IPS-11a (cell line): ENCODE measurements around the gene ZBTB38.

Source experiments
- H3K4me3 ChIP-seq: one replicate; pipeline ENCODE4 v1.5.1; 2013; ENCODE audit warnings: low read depth, low read length, control low read depth

Gene ZBTB38

DNA sequence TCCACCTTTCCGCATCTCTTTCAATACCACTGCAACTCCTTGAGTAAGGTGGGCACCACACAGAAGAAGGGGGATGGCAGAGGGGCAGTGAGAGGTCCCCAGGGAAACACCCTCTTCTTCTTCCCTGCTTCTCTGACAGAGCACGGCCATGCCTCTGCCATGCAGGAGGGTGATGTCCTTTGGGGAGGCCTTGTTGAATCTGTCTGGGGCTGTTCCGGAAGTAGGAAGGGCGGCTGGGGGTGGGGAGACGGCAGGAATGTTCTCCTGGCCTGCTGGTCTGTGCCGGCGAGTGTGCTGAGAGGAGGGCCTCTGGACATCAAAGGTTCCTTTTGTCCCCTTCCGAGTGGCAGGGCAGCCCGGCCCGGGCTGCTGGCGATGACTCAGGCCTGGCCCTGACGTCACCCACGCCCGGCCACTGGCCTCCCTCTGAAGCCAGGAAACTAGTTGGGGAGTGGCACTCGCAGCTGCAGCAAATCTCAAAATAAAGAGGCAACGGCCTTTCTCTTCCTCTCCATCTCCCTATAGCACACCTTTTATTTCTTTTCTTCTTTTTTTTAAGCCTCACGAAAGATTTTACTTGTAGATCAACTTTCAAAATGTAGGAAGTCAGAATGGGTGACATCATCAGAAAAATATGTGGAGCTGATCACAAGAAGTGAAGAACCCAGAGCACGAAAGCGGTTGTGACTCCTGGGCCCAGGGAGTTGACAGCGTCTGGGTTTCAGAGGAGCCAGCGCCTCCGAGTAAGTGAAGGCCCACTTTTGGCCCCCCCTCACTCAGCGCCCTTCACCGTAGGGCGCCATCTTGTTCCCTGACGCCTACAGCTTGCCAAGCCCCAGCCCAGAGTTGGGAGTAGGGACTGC lies at the start of gene ZBTB38:
ZBTB38 (plus strand) TSS at position 443 of the 863 bp plus-strand sequence. CDS start 73,885 bp downstream, outside the sequence.
- H3K4me3 ChIP-seq, result no peak within 1 kb of the TSS

GRCh38 chr3:141320399-141321108 lies 47.8 kb upstream of the ZBTB38 start:
- no peak overlapping the region for H3K4me3 ChIP-seq

DNA sequence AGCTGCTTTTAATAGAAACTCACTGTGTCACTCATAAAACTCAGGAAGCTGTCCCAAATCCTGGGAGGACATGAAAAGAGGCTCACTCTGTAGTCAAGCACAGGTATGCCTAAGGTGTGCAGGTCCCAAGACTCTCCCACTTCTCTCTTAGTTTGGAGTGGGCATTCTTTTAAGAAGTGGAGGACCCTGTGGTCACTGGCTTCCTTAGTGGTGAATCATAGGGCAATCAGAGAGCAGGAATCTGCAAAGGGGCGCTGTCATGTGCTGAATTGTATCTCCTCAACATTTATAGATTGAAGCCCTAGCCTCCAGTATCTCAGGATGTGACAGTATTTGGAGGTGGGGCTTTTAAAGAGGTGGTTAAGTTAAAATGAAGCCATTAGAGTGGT lies 47.2 kb upstream of the ZBTB38 start:
- no peak overlapping the region for H3K4me3 ChIP-seq

GRCh38 chr3:141323936-141324704 lies 44.2 kb upstream of the ZBTB38 start:
- no peak overlapping the region for H3K4me3 ChIP-seq

GRCh38 chr3:141326123-141326522 lies 42.2 kb upstream of the ZBTB38 start:
- no peak overlapping the region for H3K4me3 ChIP-seq

- H3K4me3 ChIP-seq, result no peak overlapping the region
Observed at GRCh38 chr3:141326626-141327025, 41.7 kb upstream of the ZBTB38 start.

DNA sequence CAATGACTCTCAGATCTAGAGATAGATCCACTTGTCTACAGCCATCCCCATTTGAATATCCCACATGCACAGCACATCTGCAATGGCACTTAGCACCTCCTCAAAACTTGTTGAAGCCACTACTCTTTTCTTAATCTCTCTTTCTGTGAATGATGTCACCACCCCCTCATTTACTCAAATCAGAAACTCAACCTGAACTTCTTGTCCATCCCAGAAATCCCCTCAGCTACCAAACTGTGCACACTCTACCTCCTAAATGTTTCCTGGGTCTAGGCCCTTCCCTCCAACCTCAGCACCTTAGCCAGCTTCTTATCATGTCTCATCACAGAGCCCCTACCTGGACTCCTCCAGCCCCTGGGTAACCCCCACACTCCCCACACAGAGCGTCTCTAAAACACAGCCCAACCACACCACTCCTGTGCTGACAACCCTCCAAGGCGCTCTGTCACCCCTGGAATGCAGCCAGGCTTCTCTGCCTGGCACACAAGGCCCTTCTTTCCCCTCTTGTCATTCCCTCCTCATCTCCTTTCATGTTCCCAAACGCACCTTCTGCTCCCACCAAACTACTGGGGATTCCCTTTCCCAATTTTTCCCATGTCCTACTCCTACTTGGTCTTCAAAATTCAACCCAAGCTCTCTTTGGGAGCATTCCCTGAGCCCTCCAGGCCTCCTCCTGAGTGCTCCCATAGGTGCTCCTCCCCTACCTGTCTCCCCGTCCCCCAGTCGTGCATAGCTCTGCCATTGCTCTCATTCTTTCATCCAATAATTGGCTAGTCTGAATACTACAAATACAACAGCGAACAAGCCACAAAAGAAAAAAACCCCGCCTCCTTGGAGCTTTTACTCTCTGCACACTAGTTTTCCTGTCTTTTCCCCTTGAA lies 39.8 kb upstream of the ZBTB38 start:
- no peak overlapping the region for H3K4me3 ChIP-seq

DNA sequence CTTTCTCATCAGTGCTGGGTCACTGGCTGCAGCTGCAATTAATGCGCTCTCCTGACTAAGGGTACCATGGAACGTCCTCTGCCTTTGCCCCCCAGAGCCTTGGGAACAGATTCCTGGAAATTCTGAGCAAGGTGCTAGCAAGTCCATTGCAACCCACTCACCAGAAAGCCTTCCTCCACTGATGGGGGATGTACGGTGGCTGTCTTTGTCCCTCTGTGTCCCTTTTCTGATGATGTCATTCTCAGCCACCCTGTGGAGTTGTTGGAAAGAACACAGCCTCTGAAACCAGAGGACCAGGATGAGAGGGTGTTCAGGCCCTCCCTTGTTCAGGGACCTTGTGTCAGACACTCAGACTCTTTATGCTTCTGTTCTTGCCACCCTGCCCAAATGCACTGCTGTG lies 38.1 kb upstream of the ZBTB38 start:
- H3K4me3 ChIP-seq, result no peak overlapping the region

- no peak overlapping the region for H3K4me3 ChIP-seq
Observed at GRCh38 chr3:141330718-141331376, 37.5 kb upstream of the ZBTB38 start.

GRCh38 chr3:141331377-141332318 lies 36.7 kb upstream of the ZBTB38 start:
- no peak overlapping the region for H3K4me3 ChIP-seq

DNA sequence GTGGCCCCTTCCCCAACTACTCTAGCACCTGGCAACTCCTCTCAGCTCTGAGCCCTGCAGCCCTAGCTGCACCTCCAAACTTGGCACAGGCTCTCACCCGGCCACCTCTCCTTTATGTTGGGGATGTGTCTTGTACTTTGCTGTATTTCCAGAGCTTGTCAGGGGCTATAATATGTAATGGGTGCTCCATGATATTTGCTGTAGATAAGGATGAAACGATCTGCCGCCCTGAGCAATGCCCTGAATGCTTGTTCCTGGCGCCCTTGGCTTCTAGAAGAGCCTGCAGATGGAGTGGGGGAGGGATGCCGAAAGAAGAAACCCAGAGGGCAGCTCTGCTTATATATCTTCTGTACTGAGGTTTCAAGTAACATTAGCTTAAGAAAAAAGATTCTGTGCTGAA lies 35.9 kb upstream of the ZBTB38 start:
- no peak overlapping the region for H3K4me3 ChIP-seq

DNA sequence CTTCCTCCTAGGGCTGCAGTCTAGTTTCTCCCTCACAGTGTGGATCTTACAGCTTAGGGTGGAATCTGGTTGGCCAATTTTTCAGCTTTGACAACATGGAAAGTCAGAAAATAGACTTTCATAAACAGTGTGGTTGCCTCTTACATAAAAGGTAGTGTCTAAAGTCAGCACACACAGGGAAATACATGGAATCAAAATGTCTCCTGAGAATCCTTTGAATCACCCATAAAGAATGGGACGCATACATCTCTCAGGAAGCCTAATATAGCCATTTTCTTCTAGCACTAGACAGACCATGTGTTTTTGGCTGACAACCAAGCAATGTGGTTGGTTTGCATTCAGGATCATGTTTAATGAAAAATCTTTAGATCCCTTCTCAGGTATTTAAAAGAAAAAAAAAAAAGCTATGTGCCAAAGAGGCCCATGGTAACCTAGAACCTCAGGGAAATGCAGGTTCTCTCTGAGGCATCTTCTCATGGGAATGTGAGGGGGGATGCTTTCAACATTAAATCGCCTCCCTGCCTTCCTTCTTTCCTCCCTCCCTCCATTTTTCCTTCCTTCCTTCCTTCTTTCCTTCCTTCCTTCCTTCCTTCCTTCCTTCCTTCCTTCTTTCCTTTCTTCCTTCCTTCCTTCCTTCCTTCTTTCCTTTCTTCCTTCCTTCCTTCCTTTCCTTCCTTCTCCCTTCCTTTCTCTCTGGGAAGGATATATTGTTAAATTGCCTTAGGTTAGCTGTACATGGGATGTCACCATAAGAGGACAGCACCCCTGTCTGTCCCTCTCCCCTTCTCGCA lies 34.3 kb upstream of the ZBTB38 start:
- no peak overlapping the region for H3K4me3 ChIP-seq

- H3K4me3 ChIP-seq, result no peak overlapping the region
Observed at GRCh38 chr3:141334627-141335250, 33.6 kb upstream of the ZBTB38 start.

DNA sequence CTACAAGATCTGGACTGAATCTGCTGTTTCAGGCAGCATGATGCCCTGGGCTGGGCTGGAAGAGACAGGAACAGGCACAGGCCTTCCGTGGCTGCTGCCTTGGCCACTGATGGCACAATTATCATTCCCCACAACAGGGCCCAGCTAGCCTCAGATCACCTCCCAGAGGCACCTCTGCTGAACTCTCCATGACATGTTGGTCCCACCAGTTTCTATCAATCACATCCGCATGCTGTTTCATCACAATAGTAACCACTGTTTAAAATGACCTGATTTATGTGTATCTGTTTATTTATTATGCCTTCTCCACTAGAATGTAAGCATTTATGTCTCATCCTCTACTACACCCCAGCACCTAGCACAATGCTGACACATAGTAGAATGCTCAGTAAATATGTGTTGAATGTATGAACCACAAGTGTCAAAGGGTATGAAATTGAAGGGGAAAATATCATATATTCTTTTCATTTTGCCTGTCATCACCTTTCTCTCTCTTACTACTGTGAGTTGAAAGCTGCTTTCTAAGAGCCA lies 32.7 kb upstream of the ZBTB38 start:
- no peak overlapping the region for H3K4me3 ChIP-seq

DNA sequence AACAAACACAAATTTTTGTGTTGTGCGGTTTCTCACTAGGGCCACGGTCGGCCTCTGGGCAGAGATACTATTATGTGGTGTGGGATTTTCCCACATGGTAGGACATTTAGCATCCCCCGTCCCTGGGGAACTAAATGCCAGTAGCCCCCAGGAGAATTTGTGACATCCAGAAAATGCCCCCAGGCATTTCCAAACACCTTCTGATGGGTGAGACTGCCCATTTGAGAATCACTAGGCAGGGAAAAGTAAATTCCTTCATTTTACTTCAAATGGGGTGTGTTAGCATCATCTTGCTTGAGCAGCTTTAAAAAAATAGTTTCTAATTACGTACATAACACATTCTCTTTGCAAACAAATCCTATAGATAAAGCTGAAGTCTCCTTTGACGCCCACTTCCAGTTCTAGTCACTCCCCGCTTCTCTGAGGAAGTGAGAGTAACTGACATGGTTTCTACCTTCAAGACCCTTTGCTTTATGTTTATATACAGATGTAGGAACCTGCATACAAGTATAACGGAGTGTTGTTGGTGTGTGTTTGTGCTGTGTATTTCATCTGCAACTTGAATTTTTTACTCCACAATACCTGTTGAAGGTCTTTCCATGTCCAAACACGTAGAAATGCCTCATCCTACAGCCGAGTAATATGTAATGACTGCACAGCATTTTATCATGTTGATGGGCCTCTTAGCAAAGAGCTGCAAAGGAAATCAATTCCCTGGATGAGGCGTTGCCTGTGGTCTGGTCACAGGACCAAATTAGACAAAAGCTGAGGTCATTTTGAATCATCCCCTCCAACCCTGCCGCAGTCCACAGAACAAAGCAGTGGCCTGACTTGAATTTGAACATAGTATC lies 31.4 kb upstream of the ZBTB38 start:
- H3K4me3 ChIP-seq, result no peak overlapping the region

- no peak overlapping the region for H3K4me3 ChIP-seq
Observed at GRCh38 chr3:141337523-141337854, 30.8 kb upstream of the ZBTB38 start.

- no peak overlapping the region for H3K4me3 ChIP-seq
Observed at GRCh38 chr3:141337991-141338390, 30.3 kb upstream of the ZBTB38 start.
